Measurements from ENCODE around the gene PNRC2.

DNA sequence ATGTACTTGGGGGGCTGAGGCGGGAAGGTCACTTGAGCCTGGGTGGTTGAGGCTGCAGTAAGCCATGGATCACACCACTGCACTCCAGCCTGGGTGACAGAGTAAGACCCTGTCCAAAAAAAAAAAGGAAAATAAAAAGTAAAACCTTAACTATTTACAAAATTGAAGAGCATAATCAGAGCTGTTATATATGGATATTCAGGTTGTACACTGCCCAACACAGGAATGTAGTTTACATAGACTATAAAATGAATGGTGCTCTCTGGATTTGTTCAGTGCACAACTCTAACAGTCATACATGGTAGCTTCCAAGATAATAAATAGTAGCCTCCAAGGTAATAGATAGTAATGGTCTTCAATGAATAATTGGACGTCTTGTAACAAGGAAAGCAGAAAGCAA, 43.1 kb downstream of the PNRC2 start:
- TF ChIP-seq, protein P1, sequence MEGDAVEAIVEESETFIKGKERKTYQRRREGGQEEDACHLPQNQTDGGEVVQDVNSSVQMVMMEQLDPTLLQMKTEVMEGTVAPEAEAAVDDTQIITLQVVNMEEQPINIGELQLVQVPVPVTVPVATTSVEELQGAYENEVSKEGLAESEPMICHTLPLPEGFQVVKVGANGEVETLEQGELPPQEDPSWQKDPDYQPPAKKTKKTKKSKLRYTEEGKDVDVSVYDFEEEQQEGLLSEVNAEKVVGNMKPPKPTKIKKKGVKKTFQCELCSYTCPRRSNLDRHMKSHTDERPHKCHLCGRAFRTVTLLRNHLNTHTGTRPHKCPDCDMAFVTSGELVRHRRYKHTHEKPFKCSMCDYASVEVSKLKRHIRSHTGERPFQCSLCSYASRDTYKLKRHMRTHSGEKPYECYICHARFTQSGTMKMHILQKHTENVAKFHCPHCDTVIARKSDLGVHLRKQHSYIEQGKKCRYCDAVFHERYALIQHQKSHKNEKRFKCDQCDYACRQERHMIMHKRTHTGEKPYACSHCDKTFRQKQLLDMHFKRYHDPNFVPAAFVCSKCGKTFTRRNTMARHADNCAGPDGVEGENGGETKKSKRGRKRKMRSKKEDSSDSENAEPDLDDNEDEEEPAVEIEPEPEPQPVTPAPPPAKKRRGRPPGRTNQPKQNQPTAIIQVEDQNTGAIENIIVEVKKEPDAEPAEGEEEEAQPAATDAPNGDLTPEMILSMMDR (IDR thresholded peaks at IDR 0.05), result no peak
- TF ChIP-seq POLR2A (IDR thresholded peaks at IDR 0.05), result no peak
